ENCODE results near the gene KHDC4.

DNA sequence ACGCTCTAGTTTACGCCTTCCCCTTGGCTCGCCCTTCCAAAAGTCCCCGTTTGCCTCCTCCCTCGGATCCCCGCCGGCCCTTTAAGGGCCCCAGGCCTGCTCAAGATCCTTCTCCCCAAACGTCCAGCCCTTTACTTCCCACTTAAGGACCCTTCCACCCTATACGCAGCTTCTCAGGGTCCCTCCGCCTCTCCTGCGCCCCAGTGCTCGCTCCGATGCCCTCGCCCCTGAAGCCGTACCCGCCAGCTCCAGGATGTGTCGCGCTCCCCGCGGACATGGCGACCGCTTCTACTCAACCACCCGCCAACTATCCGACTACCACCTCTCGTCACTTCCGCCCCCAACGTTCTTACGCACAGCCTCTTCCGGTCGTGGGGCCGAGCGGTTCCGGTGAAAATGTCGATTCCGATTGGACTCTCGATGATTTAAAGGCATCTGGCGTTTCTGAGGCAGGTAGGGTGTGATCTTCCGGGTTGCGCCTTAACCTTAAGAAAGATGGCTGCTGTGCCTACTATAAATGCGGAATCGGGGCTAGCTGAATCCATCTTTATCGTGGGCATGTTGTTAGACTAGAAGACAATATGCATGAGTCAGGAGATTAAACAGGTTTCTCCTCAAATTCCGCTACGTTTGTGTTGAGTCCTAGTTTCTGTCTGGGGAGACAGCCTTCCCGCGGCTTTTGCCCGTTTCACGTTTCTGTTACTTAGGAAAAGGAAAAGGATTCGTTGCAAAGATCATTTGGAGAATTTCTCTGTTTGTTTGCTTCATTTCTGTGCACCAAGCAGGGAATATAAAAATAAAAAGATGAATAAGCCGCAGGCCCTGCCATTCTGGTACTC, at the start of gene KHDC4:
- TF ChIP-seq ARID2 (IDR thresholded peaks at IDR 0.05), result no peak
- no peak for TF ChIP-seq DNMT1 (IDR thresholded peaks at IDR 0.05)

Data from K562 (cell line).